ENCODE data around the gene TASOR. TPM values are rescaled to one million over a fixed set of nuclear protein-coding genes. Genes with fewer than 3 reads are reported as not detected.

The TASOR gene
- total RNA-seq, 4 donors from 2014 or later = 36.6 to 59.3 (median 49.3) TPM

DNA sequence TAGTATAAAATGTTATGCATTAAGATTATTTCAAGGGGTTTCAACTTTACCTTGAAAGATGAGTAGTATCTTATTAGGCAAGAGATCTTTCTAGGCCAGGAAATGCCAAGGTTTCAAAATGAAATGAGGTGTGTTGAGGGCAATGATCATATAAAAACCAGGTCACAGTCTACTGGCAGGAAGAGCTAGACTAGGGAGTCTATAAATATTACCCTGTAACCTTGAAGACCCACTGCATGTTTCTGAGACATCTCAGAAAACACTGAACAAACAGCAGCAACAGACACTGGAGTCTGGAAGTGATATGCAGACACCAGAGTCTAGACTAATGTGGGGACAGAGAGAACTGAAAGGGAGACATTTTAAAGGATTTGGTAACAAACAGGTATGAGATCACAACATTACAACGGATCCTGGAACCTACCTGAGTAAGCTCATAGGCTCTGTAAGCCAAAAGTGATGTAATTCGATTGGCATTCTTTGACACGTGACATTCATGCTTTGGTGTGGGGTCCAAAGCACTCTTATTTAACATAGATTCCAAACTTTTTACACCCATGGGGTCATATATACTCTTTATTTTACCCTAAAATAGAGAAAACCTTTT is 15.0 kb downstream of the TASOR start:
- 57 to 68% methylated on average over 3 of the region's 3 CpGs for WGBS, 2 donors
- TF ChIP-seq, protein P1, sequence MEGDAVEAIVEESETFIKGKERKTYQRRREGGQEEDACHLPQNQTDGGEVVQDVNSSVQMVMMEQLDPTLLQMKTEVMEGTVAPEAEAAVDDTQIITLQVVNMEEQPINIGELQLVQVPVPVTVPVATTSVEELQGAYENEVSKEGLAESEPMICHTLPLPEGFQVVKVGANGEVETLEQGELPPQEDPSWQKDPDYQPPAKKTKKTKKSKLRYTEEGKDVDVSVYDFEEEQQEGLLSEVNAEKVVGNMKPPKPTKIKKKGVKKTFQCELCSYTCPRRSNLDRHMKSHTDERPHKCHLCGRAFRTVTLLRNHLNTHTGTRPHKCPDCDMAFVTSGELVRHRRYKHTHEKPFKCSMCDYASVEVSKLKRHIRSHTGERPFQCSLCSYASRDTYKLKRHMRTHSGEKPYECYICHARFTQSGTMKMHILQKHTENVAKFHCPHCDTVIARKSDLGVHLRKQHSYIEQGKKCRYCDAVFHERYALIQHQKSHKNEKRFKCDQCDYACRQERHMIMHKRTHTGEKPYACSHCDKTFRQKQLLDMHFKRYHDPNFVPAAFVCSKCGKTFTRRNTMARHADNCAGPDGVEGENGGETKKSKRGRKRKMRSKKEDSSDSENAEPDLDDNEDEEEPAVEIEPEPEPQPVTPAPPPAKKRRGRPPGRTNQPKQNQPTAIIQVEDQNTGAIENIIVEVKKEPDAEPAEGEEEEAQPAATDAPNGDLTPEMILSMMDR (IDR thresholded peaks at IDR 0.05) = no peak
- no peak for TF ChIP-seq POLR2A (IDR thresholded peaks at IDR 0.05)
- Histone ChIP-seq H3K4me3 (no peak overlapping the region), H3K4me1 (no peaks in the 10 kb centered on the region), H3K36me3 (peaks cover 4 to 100% (median 38%) of the 10 kb centered on the region in 3 donors), H3K27me3 (no peaks in the 10 kb centered on the region), H3K27ac (no peak overlapping the region), H3K9me3 (no peaks in the 10 kb centered on the region)
- intact Hi-C loops (cut with DNase I) = no loop called here
- DNase-seq = no peak

DNA sequence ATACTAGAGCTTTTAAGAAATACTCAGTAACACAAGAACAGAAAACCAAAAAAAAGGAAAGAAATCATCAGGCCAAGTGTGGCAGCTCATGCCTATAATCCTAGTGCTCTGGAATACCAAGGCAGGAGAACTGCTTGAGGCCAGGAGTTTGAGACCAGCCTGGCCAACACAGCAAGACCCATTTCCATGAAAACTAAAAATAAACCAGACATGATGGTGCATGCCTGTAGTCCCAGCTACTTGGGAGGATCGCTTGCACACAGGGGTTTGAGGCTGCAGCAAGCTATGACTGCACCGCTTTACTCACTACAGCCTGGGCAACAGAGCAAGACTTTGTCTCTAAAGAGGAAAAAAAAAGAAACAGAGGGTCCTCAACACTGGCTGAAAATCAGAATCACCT is 18.2 kb downstream of the TASOR start:
- TF ChIP-seq, protein P1 (IDR thresholded peaks at IDR 0.05) = no peak
- TF ChIP-seq POLR2A (IDR thresholded peaks at IDR 0.05) = no peak
- no peaks in the 10 kb centered on the region for H3K27me3 ChIP-seq
- H3K27ac ChIP-seq = no peak overlapping the region
- WGBS, 2 donors = 64 to 82% methylated on average over 2 of the region's 2 CpGs
- H3K4me1 ChIP-seq = no peaks in the 10 kb centered on the region
- H3K36me3 ChIP-seq = peaks cover 15 to 100% (median 43%) of the 10 kb centered on the region in 3 donors
- intact Hi-C loops (cut with DNase I) = no loop called here
- no peak overlapping the region for H3K4me3 ChIP-seq
- H3K9me3 ChIP-seq = no peaks in the 10 kb centered on the region
- DNase-seq = no peak

DNA sequence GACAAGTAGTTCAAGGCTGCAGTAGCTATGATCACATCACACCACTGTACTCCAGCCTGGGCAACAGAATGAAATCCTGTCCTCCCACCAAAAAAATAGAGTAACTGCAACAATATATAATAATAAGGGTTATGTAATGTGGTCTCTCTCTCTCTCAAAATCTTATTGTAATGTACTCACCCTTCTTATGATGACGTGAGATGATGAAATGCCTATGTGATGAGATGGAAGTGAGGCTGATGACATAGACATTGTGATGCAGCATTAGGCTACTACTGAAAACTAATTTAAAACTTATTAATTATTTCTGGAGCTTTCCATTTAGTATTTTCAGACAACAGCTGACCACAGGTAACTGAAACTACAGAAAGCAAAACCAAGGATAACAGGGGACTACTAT is 27.4 kb downstream of the TASOR start:
- TF ChIP-seq, protein P1 (IDR thresholded peaks at IDR 0.05) = no peak
- TF ChIP-seq POLR2A (IDR thresholded peaks at IDR 0.05) = no peak
- Histone ChIP-seq H3K27ac (no peak overlapping the region), H3K9me3 (no peaks in the 10 kb centered on the region), H3K4me1 (no peaks in the 10 kb centered on the region), H3K36me3 (peaks cover 3 to 99% (median 22%) of the 10 kb centered on the region in 3 donors), H3K27me3 (no peaks in the 10 kb centered on the region), H3K4me3 (no peak overlapping the region)
- WGBS, 2 donors = 83 to 93% methylated on average over 1 of the region's 1 CpG
- intact Hi-C loops (cut with DNase I) = no loop called here
- no peak for DNase-seq

DNA sequence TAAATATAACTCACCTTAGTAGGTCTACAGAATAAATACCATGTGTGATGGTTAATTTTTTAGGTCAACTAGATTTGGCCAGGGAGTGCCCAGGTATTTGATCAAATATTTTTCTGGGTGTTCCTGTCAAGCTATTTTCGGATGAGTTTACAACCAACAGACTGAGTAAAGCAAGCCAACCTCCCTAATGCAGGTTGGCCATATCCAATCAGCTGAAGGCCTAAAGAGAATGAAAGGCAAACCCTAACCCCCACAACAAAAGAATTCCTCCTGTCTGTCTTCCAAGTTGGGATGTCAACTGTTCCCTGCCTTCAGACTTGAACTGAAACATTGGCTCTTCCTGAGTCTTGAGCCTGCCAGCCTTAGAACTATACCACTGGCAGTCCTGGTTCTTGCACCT is 28.6 kb downstream of the TASOR start:
- Histone ChIP-seq H3K27me3 (no peaks in the 10 kb centered on the region), H3K4me1 (no peaks in the 10 kb centered on the region), H3K4me3 (no peak overlapping the region), H3K36me3 (peaks cover 0 to 99% (median 16%) of the 10 kb centered on the region in 3 donors), H3K27ac (no peak overlapping the region), H3K9me3 (no peaks in the 10 kb centered on the region)
- intact Hi-C loops (cut with DNase I) = no loop called here
- no peak for DNase-seq
- 84 to 94% methylated on average over 1 of the region's 1 CpG for WGBS, 2 donors
- TF ChIP-seq, protein P1 (IDR thresholded peaks at IDR 0.05) = no peak
- no peak for TF ChIP-seq POLR2A (IDR thresholded peaks at IDR 0.05)

DNA sequence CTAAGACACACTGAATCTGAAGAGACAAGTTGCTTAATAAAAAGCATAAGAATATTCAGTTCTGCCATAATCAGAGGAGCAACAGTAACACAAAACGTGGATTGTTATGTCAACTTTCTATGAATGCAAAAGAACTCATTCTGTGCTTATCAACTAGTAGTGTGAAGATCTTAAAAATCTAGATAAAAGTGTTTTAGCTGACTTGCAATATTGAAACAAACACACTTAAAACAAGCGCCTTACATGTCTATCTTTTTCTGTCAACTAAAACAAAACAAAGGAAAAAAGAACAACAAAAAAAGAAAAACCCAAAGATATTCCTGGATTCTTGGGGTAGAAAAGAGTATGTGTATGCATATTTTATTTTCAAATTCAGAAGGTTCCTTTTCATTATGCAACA is 37.7 kb downstream of the TASOR start:
- 91 to 96% methylated on average over 2 of the region's 2 CpGs for WGBS, 2 donors
- DNase-seq = no peak
- H3K9me3 ChIP-seq = no peaks in the 10 kb centered on the region
- intact Hi-C loops (cut with DNase I) = no loop called here
- H3K4me3 ChIP-seq = no peak overlapping the region
- no peak overlapping the region for H3K27ac ChIP-seq
- no peaks in the 10 kb centered on the region for H3K27me3 ChIP-seq
- peaks cover 4 to 100% (median 24%) of the 10 kb centered on the region in 3 donors for H3K36me3 ChIP-seq
- no peak for TF ChIP-seq POLR2A (IDR thresholded peaks at IDR 0.05)
- TF ChIP-seq, protein P1 (IDR thresholded peaks at IDR 0.05) = no peak
- H3K4me1 ChIP-seq = no peaks in the 10 kb centered on the region
